Spleen (tissue), 11 donors: ENCODE results near the gene KLHDC7B. TPM values are rescaled to one million over a fixed set of nuclear protein-coding genes. Genes with fewer than 3 reads are reported as not detected.
A peak's percentile ranks its signal among the peaks of the same experiment; 100 is the strongest.

Experiments
- DNase-seq: peaks from one replicate; pipeline ENCODE4 v3.0.0-alpha.2; 2020
- H3K27ac ChIP-seq, 8 donors: fragments of 200-600 bp; sonication (generic) in 7 of 8; 1 replicate in 4 of 8; 2 replicates in 4 of 8; pipeline versions ENCODE4 v1.5.0 to v1.8.0; 2016 to 2021; ENCODE audit warnings: inconsistent platforms in 4 of 8, mild to moderate bottlenecking in 4 of 8, moderate library complexity in 1 of 8
- H3K27me3 ChIP-seq, 7 donors: fragments of 200-600 bp; sonication (generic) in 6 of 7; replicated peaks in 1 of 7; 1 replicate in 4 of 7; 2 replicates in 3 of 7; pipeline versions ENCODE4 v1.5.0 to v1.8.0; 2016 to 2021; ENCODE audit warnings: inconsistent platforms in 3 of 7, mild to moderate bottlenecking in 1 of 7
- H3K36me3 ChIP-seq, 6 donors: fragments of 200-600 bp; sonication (generic) in 5 of 6; 1 replicate in 4 of 6; 2 replicates in 2 of 6; pipeline versions ENCODE4 v1.5.0 to v1.8.0; 2016 to 2021; ENCODE audit warnings: inconsistent platforms in 2 of 6
- H3K4me1 ChIP-seq, 6 donors: fragments of 200-600 bp; sonication (generic) in 5 of 6; 1 replicate in 3 of 6; 2 replicates in 3 of 6; pipeline versions ENCODE4 v1.5.0 to v1.8.0; 2016 to 2021; ENCODE audit warnings: inconsistent platforms in 3 of 6
- H3K4me3 ChIP-seq, 8 donors: fragments of 200-600 bp; sonication (generic) in 7 of 8; 1 replicate in 4 of 8; 2 replicates in 4 of 8; pipeline versions ENCODE4 v1.5.0 to v1.8.0; 2016 to 2021; ENCODE audit warnings: inconsistent platforms in 4 of 8, mild to moderate bottlenecking in 4 of 8, moderate library complexity in 2 of 8
- H3K9me3 ChIP-seq, 8 donors: fragments of 200-600 bp; sonication (generic) in 7 of 8; 1 replicate in 4 of 8; 2 replicates in 4 of 8; pipeline versions ENCODE4 v1.5.0 to v1.8.0; 2016 to 2021; ENCODE audit warnings: inconsistent platforms in 4 of 8
- POLR2A ChIP-seq, 3 donors: fragments of 450-650 bp; IDR thresholded peaks; one replicate each; pipeline ENCODE4 v1.5.1; 2017; ENCODE audit warnings: antibody characterized with exemption in 3 of 3, mild to moderate bottlenecking in 1 of 3
- POLR2AphosphoS5 ChIP-seq, 3 donors: sonication (generic); formaldehyde crosslinking; IDR thresholded peaks; one replicate each; pipeline ENCODE4 v1.5.1; 2017; ENCODE audit warnings: antibody characterized with exemption in 3 of 3
- WGBS, 5 donors: extraction: QIAGEN DNeasy Blood & Tissue Kit in 3 of 5; methylation state at CpG; one replicate each; pipeline versions ENCODE4 v1.1.5 to v1.1.7; 2013 to 2018; 5-methylcytosine and 5-hydroxymethylcytosine counted together
- intact Hi-C: fragments of 100-400 bp; cut with DNase I; formaldehyde crosslinking; loops from one replicate; pipeline ENCODE4 v1.15.0; 2023; ENCODE audit warnings: low total_unique reads
- polyA plus RNA-seq, 3 donors: library from polyadenylated mRNA; stranded (reverse); fragments of 200-250 nt; gene quantifications; one replicate each; pipeline ENCODE4 v1.2.1, GENCODE V29; 2013
- total RNA-seq, 7 donors: library from RNA; depleted of rRNA in 3 of 7; stranded (reverse); fragments of >200 nt in 3 of 7; fragmentation: NEBNext Ultra II Directional in 4 of 7; extraction: Animal tissue kit (Norgen Biotek cat#: 25700) in 4 of 7; gene quantifications; one replicate each; pipeline versions ENCODE4 v1.1.0 to v1.2.1, GENCODE V29; 2016 to 2021
- TF ChIP-seq, protein P1 (sequence below), 11 experiments: fragments of 200-600 bp in 7 of 11; fragments of 450-650 bp in 4 of 11; sonication (generic) in 4 of 11; IDR thresholded peaks in 8 of 11; conservative IDR thresholded peaks in 3 of 11; 1 replicate in 7 of 11; 2 replicates in 4 of 11; pipeline versions ENCODE4 v1.4.0 to v1.8.0; 2016 to 2021; ENCODE audit warnings: antibody characterized with exemption in 11 of 11, inconsistent platforms in 4 of 11, mild to moderate bottlenecking in 1 of 11
- donor health status: healthy with polysubstance abuse.
- donor health status: DM: no; HTN: no; CAD: no; lungs with moderate emphysema.
- donor health status: DM: no; HTN: no; CAD: no.
- donor health status: Bipolar disorder and iron deficiency.
- donor health status: healthy.
- donor health status: DM: no; HTN: no; CAD: no.
- donor health status: DM: yes; HTN: yes; CAD: no.

KLHDC7B gene
- total and polyA plus RNA-seq, 10 donors = 2.6 to 5.0 (median 3.4) TPM

DNA sequence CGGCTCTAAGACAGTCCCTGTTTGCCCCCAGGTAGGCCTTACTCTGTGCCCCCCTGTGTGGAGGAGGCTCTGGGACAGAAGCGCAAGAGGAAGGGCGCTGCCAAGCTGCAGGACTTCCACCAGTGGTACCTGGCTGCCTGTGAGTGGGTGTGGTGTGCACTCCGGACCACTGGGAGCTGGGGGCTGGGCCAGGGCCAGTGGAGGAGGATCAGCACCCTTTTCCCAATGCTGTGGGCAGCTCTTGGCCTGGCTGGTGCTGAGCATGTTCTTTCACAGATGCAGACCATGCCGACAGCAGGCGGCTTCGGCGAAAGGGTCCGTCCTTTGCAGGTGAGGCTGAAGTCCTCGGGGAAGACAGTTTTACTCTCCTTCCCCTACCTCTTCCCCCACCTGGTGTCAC lies 24.0 kb upstream of the KLHDC7B start:
- Histone ChIP-seq H3K36me3 (peaks cover 0 to 77% (median 70%) of the 10 kb centered on the region in 6 donors), H3K9me3 (no peaks in the 10 kb centered on the region), H3K4me3 (no peak overlapping the region), H3K27ac (no peak overlapping the region), H3K4me1 (peaks cover 16 to 39% (median 20%) of the 10 kb centered on the region in 6 donors), H3K27me3 (no peaks in the 10 kb centered on the region)
- intact Hi-C loops = no loop called here
- 92 to 97% (median 95%) methylated on average over 7 to 10 of the region's 10 CpGs for WGBS, 5 donors
- no peak for TF ChIP-seq POLR2A (IDR thresholded peaks at IDR 0.05)
- no peak for DNase-seq

DNA sequence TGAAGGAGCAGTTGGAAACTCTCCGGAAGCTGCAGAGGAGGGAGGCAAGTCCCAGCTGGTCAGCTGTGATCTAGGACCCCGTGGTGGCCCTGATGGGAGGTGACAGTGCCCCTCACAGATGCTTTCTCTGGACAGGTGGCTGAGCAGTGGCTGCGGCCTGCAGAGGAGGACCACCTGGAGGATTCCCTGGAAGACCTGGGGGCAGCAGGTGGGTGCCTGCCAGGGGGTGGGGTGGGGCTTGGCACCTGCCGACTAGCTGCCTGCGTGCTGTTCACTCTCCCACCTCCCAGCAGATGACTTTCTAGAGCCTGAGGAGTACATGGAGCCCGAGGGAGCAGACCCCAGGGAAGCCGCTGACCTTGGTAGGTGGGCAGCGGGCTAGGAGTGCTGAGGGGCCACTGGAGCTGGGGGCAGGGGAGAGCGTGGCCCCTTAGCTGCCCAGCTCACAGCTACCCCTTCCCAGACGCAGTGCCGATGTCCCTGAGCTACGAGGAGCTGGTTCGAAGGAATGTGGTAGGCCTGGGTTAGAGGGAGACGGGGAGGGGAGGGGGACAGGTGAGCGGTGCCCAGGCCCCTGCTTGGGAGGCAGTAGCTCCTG lies 23.4 kb upstream of the KLHDC7B start:
- Histone ChIP-seq H3K9me3 (no peaks in the 10 kb centered on the region), H3K27me3 (no peaks in the 10 kb centered on the region), H3K4me1 (peaks cover 22 to 45% (median 26%) of the 10 kb centered on the region in 6 donors), H3K4me3 (no peak overlapping the region), H3K36me3 (peaks cover 0 to 71% (median 64%) of the 10 kb centered on the region in 6 donors), H3K27ac (no peak overlapping the region)
- DNase-seq = no peak
- WGBS, 5 donors = 93 to 96% (median 94%) methylated on average over 9 to 15 of the region's 15 CpGs
- intact Hi-C loops = no loop called here
- TF ChIP-seq POLR2A (IDR thresholded peaks at IDR 0.05) = no peak
- no peak for TF ChIP-seq POLR2AphosphoS5 (IDR thresholded peaks at IDR 0.05)
- TF ChIP-seq, protein P1, sequence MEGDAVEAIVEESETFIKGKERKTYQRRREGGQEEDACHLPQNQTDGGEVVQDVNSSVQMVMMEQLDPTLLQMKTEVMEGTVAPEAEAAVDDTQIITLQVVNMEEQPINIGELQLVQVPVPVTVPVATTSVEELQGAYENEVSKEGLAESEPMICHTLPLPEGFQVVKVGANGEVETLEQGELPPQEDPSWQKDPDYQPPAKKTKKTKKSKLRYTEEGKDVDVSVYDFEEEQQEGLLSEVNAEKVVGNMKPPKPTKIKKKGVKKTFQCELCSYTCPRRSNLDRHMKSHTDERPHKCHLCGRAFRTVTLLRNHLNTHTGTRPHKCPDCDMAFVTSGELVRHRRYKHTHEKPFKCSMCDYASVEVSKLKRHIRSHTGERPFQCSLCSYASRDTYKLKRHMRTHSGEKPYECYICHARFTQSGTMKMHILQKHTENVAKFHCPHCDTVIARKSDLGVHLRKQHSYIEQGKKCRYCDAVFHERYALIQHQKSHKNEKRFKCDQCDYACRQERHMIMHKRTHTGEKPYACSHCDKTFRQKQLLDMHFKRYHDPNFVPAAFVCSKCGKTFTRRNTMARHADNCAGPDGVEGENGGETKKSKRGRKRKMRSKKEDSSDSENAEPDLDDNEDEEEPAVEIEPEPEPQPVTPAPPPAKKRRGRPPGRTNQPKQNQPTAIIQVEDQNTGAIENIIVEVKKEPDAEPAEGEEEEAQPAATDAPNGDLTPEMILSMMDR (IDR thresholded peaks at IDR 0.05 in 8 of 11, conservative IDR thresholded peaks at IDR 0.05 in 3 of 11) = no peak

DNA sequence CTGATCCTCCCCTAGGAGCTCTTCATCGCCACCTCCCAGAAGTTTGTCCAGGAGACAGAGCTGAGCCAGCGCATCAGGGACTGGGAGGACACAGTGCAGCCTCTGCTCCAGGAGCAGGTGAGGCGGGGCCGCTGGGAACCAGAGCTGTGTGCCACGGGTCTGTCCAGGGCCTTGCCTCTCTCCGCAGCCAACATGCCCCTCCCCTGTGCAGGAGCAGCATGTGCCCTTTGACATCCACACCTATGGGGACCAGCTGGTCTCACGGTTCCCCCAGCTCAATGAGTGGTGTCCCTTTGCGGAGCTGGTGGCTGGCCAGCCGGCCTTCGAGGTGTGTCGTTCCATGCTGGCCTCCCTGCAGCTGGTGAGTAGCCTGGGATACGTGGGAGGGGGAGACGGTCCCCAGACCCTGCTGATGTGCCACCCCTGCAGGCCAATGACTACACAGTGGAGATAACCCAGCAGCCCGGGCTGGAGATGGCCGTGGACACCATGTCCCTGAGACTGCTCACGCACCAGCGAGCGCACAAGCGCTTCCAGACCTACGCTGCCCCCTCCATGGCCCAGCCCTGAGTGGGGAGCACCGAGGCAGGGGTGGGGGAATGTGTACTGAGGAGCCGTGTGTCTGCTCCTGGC lies 22.8 kb upstream of the KLHDC7B start:
- no peak overlapping the region for H3K27ac ChIP-seq
- peaks cover 24 to 51% (median 32%) of the 10 kb centered on the region in 6 donors for H3K4me1 ChIP-seq
- no peak for DNase-seq
- H3K36me3 ChIP-seq = peaks cover 0 to 68% (median 58%) of the 10 kb centered on the region in 6 donors
- intact Hi-C loops = no loop called here
- H3K4me3 ChIP-seq = no peak overlapping the region
- TF ChIP-seq POLR2A (IDR thresholded peaks at IDR 0.05) = no peak
- peak in 1 of 3 donors; percentile 68 for TF ChIP-seq POLR2AphosphoS5 (IDR thresholded peaks at IDR 0.05)
- TF ChIP-seq, protein P1 (IDR thresholded peaks at IDR 0.05 in 8 of 11, conservative IDR thresholded peaks at IDR 0.05 in 3 of 11) = no peak
- WGBS, 5 donors = 90 to 93% (median 92%) methylated on average over 14 to 22 of the region's 22 CpGs
- H3K9me3 ChIP-seq = no peaks in the 10 kb centered on the region
- H3K27me3 ChIP-seq = no peaks in the 10 kb centered on the region

DNA sequence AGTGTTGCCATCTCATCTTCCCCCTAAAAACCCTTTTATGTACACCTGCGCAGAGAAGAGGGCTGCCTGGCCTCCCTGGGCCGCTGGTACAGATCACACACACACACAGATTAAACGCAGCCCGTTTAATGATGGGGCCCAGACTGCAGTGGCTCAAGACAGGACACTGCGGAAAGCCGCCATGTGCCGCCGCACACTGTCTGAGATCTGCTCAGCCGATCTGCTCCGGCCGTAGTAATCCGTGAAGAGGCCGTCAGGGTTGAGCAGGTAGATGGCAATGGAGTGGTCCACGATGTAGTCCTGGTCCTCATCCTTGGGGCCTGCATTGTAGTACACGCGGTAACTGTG lies 22.3 kb upstream of the KLHDC7B start:
- no peaks in the 10 kb centered on the region for H3K9me3 ChIP-seq
- no peak for DNase-seq
- TF ChIP-seq, protein P1 (IDR thresholded peaks at IDR 0.05 in 8 of 11, conservative IDR thresholded peaks at IDR 0.05 in 3 of 11) = no peak
- TF ChIP-seq POLR2AphosphoS5 (IDR thresholded peaks at IDR 0.05) = no peak
- no peak for TF ChIP-seq POLR2A (IDR thresholded peaks at IDR 0.05)
- WGBS, 5 donors = 91 to 97% (median 94%) methylated on average over 13 to 16 of the region's 16 CpGs
- no peaks in the 10 kb centered on the region for H3K27me3 ChIP-seq
- H3K4me1 ChIP-seq = peaks cover 24 to 56% (median 37%) of the 10 kb centered on the region in 6 donors
- no peak overlapping the region for H3K27ac ChIP-seq
- peaks cover 0 to 68% (median 53%) of the 10 kb centered on the region in 6 donors for H3K36me3 ChIP-seq
- intact Hi-C loops = no loop called here
- no peak overlapping the region for H3K4me3 ChIP-seq
